SK-N-MC (cell line): ENCODE data around the gene LIX1.
"Not testable (repeated sequence)": the region's sequence is repeated elsewhere in the genome, so short reads cannot be mapped to it uniquely, and the experiment has no call there.

Experiments
- DNase-seq: peaks from one replicate; pipeline ENCODE4 v3.0.0-alpha.2; 2011; ENCODE audit warnings: low read depth, low spot score
- H3K27ac ChIP-seq: fragments of 200-600 bp; sonication (generic); 2 replicates; pipeline ENCODE4 v1.5.1; 2016; ENCODE audit warnings: mixed run types
- H3K36me3 ChIP-seq: fragments of 200-600 bp; sonication (generic); 2 replicates; pipeline ENCODE4 v1.6.1; 2017; ENCODE audit warnings: antibody characterized with exemption, low read length, mixed read lengths; ENCODE audit not compliant: insufficient read depth
- H3K4me3 ChIP-seq: fragments of 200-600 bp; sonication (generic); 2 replicates; pipeline ENCODE4 v1.5.1; 2016
- H3K9ac ChIP-seq: fragments of 200-600 bp; sonication (generic); 2 replicates; pipeline ENCODE4 v1.8.0; 2017; ENCODE audit warnings: mixed run types, mixed read lengths; ENCODE audit not compliant: insufficient read length
- H3K9me3 ChIP-seq: fragments of 200-600 bp; sonication (generic); 2 replicates; pipeline ENCODE4 v1.6.1; 2017; ENCODE audit warnings: low read depth, mild to moderate bottlenecking, antibody characterized with exemption, low read length, moderate library complexity, mixed read lengths
- EZH2 ChIP-seq: fragments of 200-600 bp; sonication (generic); IDR thresholded peaks from one replicate; pipeline ENCODE4 v1.6.1; 2017; ENCODE audit warnings: antibody characterized with exemption
- FOXP2 ChIP-seq: optimal IDR thresholded peaks from 2 replicates; pipeline ENCODE3; 2011; ENCODE audit warnings: mild to moderate bottlenecking, moderate library complexity; ENCODE audit not compliant: insufficient read depth; ENCODE audit errors: extremely low read length, control extremely low read depth
- POLR2AphosphoS5 ChIP-seq: IDR thresholded peaks from 2 replicates; pipeline ENCODE4 v1.6.1; 2012; ENCODE audit warnings: mild to moderate bottlenecking, low read depth, low read length, borderline replicate concordance

The LIX1 gene

DNA sequence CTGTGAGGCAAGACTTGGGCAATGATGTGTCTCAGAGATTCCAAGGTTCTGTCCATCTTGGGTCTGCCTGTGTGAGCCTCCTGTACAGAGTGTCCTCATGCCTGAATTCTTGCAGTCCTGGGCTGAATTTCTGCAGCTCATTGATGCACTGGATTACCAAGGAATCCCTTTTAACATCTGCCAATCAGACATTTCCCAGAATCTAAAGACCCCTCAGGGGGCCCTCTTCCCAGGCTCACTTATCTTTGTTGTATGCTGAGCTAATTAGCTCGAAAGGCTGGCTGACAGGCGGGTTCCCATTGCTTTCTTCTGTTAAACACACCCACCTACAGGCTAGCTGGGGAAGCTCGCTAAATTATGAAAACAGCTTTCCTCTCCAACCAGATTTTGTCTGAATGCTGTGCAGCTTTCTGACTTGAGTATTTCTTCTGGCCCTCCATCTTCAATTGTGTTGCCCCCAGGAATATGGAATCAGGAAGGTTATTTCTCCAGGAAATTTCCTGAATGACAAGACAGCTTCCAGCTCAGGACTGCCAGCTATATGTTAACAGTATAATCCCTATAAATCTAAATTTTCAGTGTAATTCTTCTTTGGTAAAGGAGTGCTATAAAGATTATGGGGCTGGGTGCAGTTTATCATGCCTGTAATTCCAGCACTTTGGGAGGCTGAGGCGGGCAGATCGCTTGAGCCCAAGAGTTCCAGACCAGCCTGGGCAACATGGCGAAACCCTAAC, at the start of gene LIX1:
Gene LIX1, minus strand, starts transcription at position 91 of the 734 bp plus-strand sequence. Its CDS starts 35 bp downstream, at position 56.
- Histone ChIP-seq H3K9ac (no peak within 1 kb of the TSS), H3K4me3 (peak within 1 kb of the TSS; percentile 15; the same call in 1 of the 2 replicates), H3K27ac (peak within 1 kb of the TSS; percentile 16; the same call in 1 of the 2 replicates), H3K9me3 (no peaks in the 10 kb centered on the region), H3K36me3 (no peaks in the 10 kb centered on the region)
- TF ChIP-seq FOXP2 (no peak), POLR2AphosphoS5 (no peak), EZH2 (no peak)
- no peak for DNase-seq

DNA sequence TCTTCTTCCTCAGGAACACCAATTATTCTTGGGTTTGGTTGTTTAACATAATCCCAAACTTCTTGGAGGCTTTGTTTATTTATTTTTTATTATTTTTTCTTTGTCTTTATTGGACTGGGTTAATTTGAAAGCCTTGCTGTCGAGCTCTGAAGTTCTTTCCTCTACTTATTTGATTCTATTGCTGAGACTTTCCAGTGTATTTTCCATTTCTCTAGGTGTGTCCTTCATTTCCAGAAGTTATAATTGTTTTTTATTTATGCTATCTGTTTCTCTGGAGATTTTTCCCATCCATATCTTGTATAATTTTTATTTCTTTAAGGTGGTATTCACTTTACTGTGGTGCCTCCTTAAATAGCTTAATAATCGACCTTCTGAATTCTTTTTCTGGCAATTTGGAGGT, 49.5 kb upstream of the LIX1 start:
- H3K27ac ChIP-seq, result no peak overlapping the region; the same call in 1 of the 2 replicates
- TF ChIP-seq FOXP2, result no peak
- TF ChIP-seq POLR2AphosphoS5, result no peak
- TF ChIP-seq EZH2, result no peak
- H3K9ac ChIP-seq, result no peak overlapping the region
- H3K9me3 ChIP-seq, result 0 out of 2 replicates have a peak, but pooled peaks cover 2% of the 10 kb centered on the region
- DNase-seq, result no peak
- no peak overlapping the region for H3K4me3 ChIP-seq
- H3K36me3 ChIP-seq, result no peaks in the 10 kb centered on the region

DNA sequence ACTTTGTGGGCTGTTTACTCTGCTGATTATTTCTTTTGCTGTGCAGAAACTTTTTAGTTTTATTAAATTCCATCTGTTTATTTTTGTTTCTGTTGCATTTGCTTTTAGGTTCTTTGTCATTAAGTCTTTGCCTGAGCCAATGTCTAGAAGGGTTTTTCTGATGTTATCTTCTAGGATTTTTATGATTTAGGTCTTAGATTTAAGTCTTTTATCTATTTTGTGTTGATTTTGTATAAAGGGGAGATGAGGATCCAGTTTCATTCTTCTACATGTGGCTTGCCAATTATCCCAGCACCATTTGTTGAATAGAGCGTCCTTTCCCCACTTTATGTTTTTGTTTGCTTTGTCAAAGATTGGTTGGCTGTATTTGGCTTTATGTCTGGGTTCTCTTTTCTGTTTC, 47.1 kb upstream of the LIX1 start:
- not testable (repeated sequence) for H3K36me3 ChIP-seq, H3K4me3 ChIP-seq, H3K27ac ChIP-seq, DNase-seq, H3K9me3 ChIP-seq, H3K9ac ChIP-seq

DNA sequence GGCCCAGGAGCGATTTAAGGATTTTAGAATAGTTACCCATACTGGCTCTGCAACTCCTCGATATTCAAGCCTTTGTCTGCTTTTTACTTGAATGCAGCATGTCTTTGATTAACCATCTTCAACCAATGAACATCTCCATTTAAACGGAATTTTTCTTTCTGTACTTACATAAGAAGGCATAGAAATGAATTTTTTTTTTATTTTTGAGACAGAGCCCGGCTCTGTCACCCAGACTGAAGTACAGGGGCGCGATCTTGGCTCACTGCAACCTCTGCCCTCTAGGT, 41.5 kb upstream of the LIX1 start:
- H3K27ac ChIP-seq, result peak overlapping the region; percentile 93; the same call in 1 of the 2 replicates
- peaks cover 21% of the 10 kb centered on the region for H3K36me3 ChIP-seq
- H3K4me3 ChIP-seq, result peak overlapping the region; percentile 90
- no peaks in the 10 kb centered on the region for H3K9me3 ChIP-seq
- peak overlapping the region; percentile 66 for H3K9ac ChIP-seq
- TF ChIP-seq FOXP2 (no peak), POLR2AphosphoS5 (no peak; the same call in 1 of the 2 replicates), EZH2 (no peak)
- no peak for DNase-seq

DNA sequence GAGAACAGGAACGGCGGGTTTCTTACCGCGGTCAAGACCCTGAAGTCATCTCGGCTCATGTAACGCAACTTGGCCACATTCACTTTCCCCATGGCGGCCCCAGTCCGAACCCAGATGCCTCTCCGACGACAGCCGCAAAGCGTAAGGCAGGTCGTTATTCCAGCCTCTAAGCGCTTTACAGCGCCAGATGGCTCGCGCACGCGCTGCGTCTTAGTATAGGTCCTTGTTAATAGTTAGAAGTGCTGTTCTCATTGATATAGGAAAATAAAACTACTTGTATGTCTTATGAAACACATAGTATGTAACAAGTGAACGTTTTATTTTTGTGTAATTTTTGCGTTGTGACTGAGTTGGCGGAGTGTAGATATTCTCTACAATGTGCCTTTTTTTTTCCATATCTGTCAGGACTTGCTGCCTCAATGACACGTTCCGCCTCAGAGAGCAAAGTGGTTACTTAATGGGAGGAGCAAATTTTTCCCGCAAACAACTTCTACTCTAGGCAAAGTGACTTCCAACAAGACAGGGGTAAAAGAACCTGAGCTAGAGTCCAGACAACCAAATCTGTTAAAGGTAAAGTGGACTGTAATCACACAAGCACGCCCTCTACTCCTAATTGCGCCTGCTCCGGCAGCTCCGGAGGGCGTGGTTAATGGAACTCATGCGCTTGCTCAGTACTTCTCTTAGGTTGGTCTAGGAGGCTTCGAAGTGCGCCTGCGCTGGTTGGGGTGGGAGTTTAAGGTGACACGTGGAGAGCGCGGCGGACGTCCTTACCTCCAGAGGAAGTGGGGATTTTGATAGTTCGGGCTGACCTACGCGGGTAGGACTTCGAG, 40.9 kb upstream of the LIX1 start, which contains the start of gene RIOK2:
Gene RIOK2, minus strand, starts transcription at position 148 of the 830 bp plus-strand sequence. Its CDS starts 56 bp downstream, at position 92.
- TF ChIP-seq EZH2 (no peak), POLR2AphosphoS5 (peak; percentile 89)
- Histone ChIP-seq H3K36me3 (peaks cover 26% of the 10 kb centered on the region), H3K27ac (peak within 1 kb of the TSS; percentile 93), H3K9ac (peak within 1 kb of the TSS; percentile 87), H3K9me3 (no peaks in the 10 kb centered on the region), H3K4me3 (peak within 1 kb of the TSS; percentile 90)
- peak; percentile 90 for DNase-seq

DNA sequence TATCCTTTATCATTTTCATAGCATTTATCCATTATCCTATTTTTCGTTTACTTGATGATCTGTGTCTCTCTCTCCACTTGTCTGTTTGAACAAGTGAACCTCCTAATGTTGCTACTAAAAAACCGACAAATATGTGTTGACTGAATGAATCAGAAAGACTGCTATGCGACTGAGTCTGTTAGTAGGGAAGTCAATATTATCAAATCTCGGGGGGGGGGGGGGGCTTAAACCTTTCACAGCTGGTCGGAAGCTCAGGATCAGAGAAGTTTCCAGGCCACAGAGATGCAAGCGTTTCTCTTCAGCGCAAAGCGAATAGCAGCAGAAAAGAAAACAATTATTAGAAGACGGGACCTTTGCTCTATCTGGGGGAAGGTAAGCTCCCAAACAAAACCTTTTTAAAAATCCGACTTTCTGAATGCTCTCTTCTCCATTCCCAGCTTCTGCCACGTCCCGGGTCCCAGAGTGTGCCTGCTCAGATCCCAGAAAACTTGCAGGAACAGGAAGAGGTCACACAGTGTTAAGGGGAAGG, 40.2 kb upstream of the LIX1 start:
- Histone ChIP-seq H3K9ac (peak overlapping the region; percentile 87), H3K36me3 (peaks cover 32% of the 10 kb centered on the region), H3K4me3 (peak overlapping the region; percentile 90), H3K27ac (peak overlapping the region; percentile 15; the same call in 1 of the 2 replicates), H3K9me3 (no peaks in the 10 kb centered on the region)
- TF ChIP-seq EZH2 (no peak), FOXP2 (no peak), POLR2AphosphoS5 (no peak)
- DNase-seq, result no peak

DNA sequence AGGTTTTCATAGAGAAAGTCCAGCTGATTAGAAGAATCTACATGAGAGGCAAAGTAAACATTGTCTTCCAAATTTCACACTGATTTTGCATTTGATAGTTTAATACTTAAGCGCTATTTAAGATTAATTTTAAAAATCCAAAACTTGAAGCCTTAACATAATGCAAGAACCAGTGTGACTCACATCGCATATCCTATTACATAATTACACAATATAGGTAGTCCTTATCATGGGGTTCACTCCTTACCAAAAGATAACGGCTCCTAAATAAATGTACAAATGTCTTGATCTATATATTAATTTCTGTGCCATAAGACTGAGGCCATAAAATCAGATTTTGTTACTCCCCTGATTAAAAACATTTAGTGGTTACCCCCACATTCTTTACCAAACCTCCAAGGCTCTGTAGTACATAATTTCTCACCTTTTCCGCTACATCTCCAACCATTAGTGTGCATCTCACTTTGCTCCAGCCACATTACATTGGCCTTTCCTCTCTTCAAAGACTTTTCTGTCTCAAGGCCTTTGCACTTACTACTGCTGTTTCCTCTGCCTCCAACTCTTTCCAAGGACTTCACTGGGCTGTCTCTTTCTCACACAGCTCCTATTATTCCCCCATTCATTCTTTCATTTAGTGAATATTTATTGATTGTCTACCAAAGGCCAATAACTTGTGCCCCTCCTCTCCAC, 39.6 kb upstream of the LIX1 start:
- no peaks in the 10 kb centered on the region for H3K9me3 ChIP-seq
- no peak for DNase-seq
- H3K9ac ChIP-seq, result peak overlapping the region; percentile 87
- H3K27ac ChIP-seq, result no peak overlapping the region
- TF ChIP-seq POLR2AphosphoS5 (no peak), EZH2 (no peak), FOXP2 (no peak)
- H3K36me3 ChIP-seq, result peaks cover 38% of the 10 kb centered on the region
- peak overlapping the region; percentile 90 for H3K4me3 ChIP-seq

DNA sequence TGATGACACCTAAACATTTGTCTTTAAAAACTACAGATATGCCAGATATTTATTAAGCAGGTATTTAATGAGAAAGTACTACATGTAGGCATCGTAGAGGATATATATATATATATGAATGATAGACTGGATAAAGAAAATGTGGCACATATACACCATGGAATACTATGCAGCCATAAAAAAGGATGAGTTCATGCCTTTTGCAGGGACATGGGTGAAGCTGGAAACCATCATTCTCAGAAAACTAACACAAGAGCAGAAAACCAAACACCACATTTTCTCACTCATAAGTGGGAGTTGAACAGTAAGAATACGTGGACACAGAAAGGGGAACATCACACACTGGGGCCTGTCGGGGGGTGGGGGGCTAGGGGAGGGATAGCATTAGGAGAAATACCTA, 37.0 kb upstream of the LIX1 start:
- DNase-seq, H3K27ac ChIP-seq, H3K9ac ChIP-seq, H3K4me3 ChIP-seq, H3K9me3 ChIP-seq: not testable (repeated sequence)
- peaks cover 59% of the 10 kb centered on the region for H3K36me3 ChIP-seq
